Measurements from ENCODE around the gene VGLL4.

- TF ChIP-seq CTCF (conservative IDR thresholded peaks at IDR 0.05; ENCODE audit: low read length) (no peak), EZH2phosphoT487 (IDR thresholded peaks at IDR 0.05; ENCODE audit: borderline replicate concordance, low read depth, low read length) (no peak)
Measured at GRCh38 chr3:11589706-11590105, 54.0 kb downstream of the VGLL4 start.

Measured in OCI-LY7 (cell line).